HepG2 (cell line): ENCODE results near the gene ABHD4. TPM values are rescaled to one million over a fixed set of nuclear protein-coding genes. Genes with fewer than 3 reads are reported as not detected.

Source experiments
- FOXA1 ChIP-seq, 2 experiments: fragments of 450-650 bp in 1 of 2; sonication (generic) in 1 of 2; formaldehyde crosslinking in 1 of 2; IDR thresholded peaks; 2 replicates each; pipeline versions ENCODE4 v1.4.0 to v1.6.1; 2016 to 2020; ENCODE audit warnings: missing genetic modification reagents in 1 of 2
- GPN1 ChIP-seq: sonication (generic); formaldehyde crosslinking; IDR thresholded peaks from 2 replicates; pipeline ENCODE4 v1.5.1; 2020; ENCODE audit warnings: missing genetic modification reagents, borderline replicate concordance
- HMG20B ChIP-seq: conservative IDR thresholded peaks from 2 replicates; pipeline ENCODE4 v1.6.1; 2016; ENCODE audit warnings: missing genetic modification reagents, missing compliant biosample characterization
- IKZF4 ChIP-seq: sonication (generic); formaldehyde crosslinking; IDR thresholded peaks from 2 replicates; pipeline ENCODE4 v1.5.1; 2020; ENCODE audit warnings: borderline replicate concordance, mild to moderate bottlenecking, low read depth, missing genetic modification reagents; ENCODE audit errors: not compliant biosample characterization
- MAFF ChIP-seq: IDR thresholded peaks from 2 replicates; pipeline ENCODE4 v1.6.1; 2011; ENCODE audit warnings: low read depth, low read length, improper control_type of control experiment
- NFE2L2 ChIP-seq: fragments of 150-350 bp; IDR thresholded peaks from 2 replicates; pipeline ENCODE4 v1.6.1; 2014; ENCODE audit warnings: low read length
- NFKB2 ChIP-seq: sonication (generic); formaldehyde crosslinking; IDR thresholded peaks from 2 replicates; pipeline ENCODE4 v1.4.0; 2020; ENCODE audit warnings: missing genetic modification reagents, borderline replicate concordance
- NFRKB ChIP-seq: fragments of 450-650 bp; IDR thresholded peaks from 2 replicates; pipeline ENCODE4 v1.6.1; 2017
- PTBP1 ChIP-seq: fragments of 200-400 bp; formaldehyde crosslinking; IDR thresholded peaks from 2 replicates; pipeline ENCODE4 v1.6.1; 2018; ENCODE audit warnings: low read length, low read depth; ENCODE audit not compliant: poor library complexity, severe bottlenecking
- SATB2 ChIP-seq: sonication (generic); formaldehyde crosslinking; IDR thresholded peaks from 2 replicates; pipeline ENCODE4 v1.5.0; 2020; ENCODE audit warnings: missing genetic modification reagents
- SRSF9 ChIP-seq: fragments of 200-400 bp; formaldehyde crosslinking; IDR thresholded peaks from 2 replicates; pipeline ENCODE4 v1.6.1; 2018; ENCODE audit warnings: borderline replicate concordance, mild to moderate bottlenecking, low read depth, low read length; ENCODE audit not compliant: insufficient read depth, poor library complexity, severe bottlenecking
- TOPORS ChIP-seq: sonication (generic); formaldehyde crosslinking; IDR thresholded peaks from 2 replicates; pipeline ENCODE4 v1.8.0; 2023; ENCODE audit warnings: mild to moderate bottlenecking, missing genetic modification reagents
- ZNF460 ChIP-seq: sonication (generic); formaldehyde crosslinking; IDR thresholded peaks from 2 replicates; pipeline ENCODE4 v1.5.1; 2020; ENCODE audit warnings: missing genetic modification reagents, mild to moderate bottlenecking, borderline replicate concordance
- ZNF720 ChIP-seq: sonication (generic); formaldehyde crosslinking; IDR thresholded peaks from 2 replicates; pipeline ENCODE4 v1.4.0; 2020; ENCODE audit warnings: missing genetic modification reagents
- ZNF777 ChIP-seq: sonication (generic); formaldehyde crosslinking; IDR thresholded peaks from 2 replicates; pipeline ENCODE4 v1.4.0; 2020; ENCODE audit warnings: missing genetic modification reagents
- ZNF883 ChIP-seq: sonication (generic); formaldehyde crosslinking; IDR thresholded peaks from 2 replicates; pipeline ENCODE4 v1.5.1; 2020; ENCODE audit warnings: mild to moderate bottlenecking, missing genetic modification reagents; ENCODE audit errors: not compliant biosample characterization
- polyA plus RNA-seq, 8 experiments: library from polyadenylated mRNA; depleted of rRNA in 3 of 8; stranded (reverse) in 7 of 8; unstranded in 1 of 8; fragments of >200 nt; fragmentation: Illumina TruSeq in 4 of 8; extraction: Trizol in 4 of 8; gene quantifications; 2 replicates each; pipeline versions ENCODE4 v1.2.1 to v1.2.3, GENCODE V29; 2011 to 2016; ENCODE audit warnings: low read depth in 4 of 8, missing spikeins in 1 of 8, mixed read lengths in 1 of 8; ENCODE audit not compliant: insufficient read depth in 1 of 8
- total RNA-seq, 5 experiments: library from RNA; depleted of rRNA; stranded (reverse); fragments of >200 nt; fragmentation: Illumina TruSeq; extraction: Trizol; gene quantifications; 2 replicates each; pipeline ENCODE4 v1.2.3, GENCODE V29; 2016; ENCODE audit warnings: low read depth in 1 of 5
- TF ChIP-seq, protein P1 (sequence below): sonication (generic); formaldehyde crosslinking; IDR thresholded peaks from 2 replicates; pipeline ENCODE4 v1.4.0; 2020; ENCODE audit warnings: missing genetic modification reagents; ENCODE audit errors: not compliant biosample characterization
- TF ChIP-seq, protein P2 (sequence below): sonication (generic); formaldehyde crosslinking; IDR thresholded peaks from 2 replicates; pipeline ENCODE4 v1.5.1; 2020; ENCODE audit warnings: mild to moderate bottlenecking, missing genetic modification reagents, borderline replicate concordance
- TF ChIP-seq, protein P3 (sequence below): sonication (generic); formaldehyde crosslinking; IDR thresholded peaks from 2 replicates; pipeline ENCODE4 v1.5.0; 2020; ENCODE audit warnings: mild to moderate bottlenecking, missing genetic modification reagents
- TF ChIP-seq, protein P4 (sequence below): sonication (generic); formaldehyde crosslinking; IDR thresholded peaks from 2 replicates; pipeline ENCODE4 v1.4.0; 2020; ENCODE audit warnings: missing genetic modification reagents, mild to moderate bottlenecking, borderline replicate concordance

The ABHD4 gene
- total and polyA plus RNA-seq, 2 of the 13 experiments (the other 11 are each of a cell fraction or from before 2014, with no cell fraction given) = 16.1 to 47.5 TPM

DNA sequence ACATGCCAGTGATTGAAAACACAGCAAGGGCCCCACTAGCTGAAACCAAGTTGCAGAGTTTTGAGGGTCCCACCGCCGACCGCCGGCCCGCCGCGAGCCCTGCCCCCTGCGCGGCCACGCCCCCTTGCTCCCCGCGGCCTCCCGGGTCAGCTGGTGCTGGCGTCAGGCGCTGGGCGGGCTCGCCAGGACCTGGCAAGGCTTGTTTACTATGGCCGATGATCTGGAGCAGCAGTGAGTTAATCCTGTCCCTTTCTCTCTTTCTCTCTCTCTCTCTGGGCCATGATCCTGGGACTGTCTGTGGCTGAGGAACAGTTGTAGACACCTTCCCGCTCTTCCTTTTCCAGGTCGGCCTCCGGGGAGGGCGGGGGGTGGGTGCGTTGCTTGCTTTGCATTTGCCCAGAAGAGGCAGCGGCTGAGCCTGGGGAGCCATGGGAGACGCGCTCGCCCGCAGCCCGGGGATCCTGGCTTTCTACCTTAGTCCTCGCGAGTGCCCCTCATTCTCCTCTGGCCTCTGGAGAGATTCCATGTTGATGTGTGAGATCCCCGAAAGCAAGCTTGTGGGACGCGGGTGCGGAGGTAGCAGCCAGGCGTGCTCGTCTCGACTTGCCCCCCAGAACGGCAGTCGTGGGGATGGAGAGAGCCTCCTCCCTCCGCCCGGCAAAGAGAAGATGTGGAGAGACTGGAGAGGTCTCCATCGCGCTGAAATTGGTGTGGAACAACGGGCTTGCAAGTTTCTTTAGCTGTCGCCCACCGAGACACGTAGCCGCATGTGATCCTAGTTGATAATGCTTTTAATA, at the start of gene ABHD4 (continued):
- TF ChIP-seq ZNF460 (CRISPR knock-in tag) (no peak), NFE2L2 (no peak), MAFF (no peak), ZNF883 (CRISPR knock-in tag) (peak; percentile 67), NFRKB (no peak), ZNF777 (peak; percentile 71), HMG20B (CRISPR knock-in tag) (no peak; the same call in 1 of the 2 replicates), SATB2 (CRISPR knock-in tag) (no peak), SRSF9 (no peak), PTBP1 (peak; percentile 93), FOXA1 (IDR thresholded peaks at IDR 0.05) (no peak), FOXA1 (CRISPR knock-in tag; IDR thresholded peaks at IDR 0.05) (peak; percentile 98), NFKB2 (CRISPR knock-in tag) (peak; percentile 79; the same call in 1 of the 2 replicates), TOPORS (CRISPR knock-in tag) (no peak), ZNF720 (CRISPR knock-in tag) (no peak), GPN1 (no peak), IKZF4 (CRISPR knock-in tag) (peak; percentile 88)
- TF ChIP-seq, protein P1, sequence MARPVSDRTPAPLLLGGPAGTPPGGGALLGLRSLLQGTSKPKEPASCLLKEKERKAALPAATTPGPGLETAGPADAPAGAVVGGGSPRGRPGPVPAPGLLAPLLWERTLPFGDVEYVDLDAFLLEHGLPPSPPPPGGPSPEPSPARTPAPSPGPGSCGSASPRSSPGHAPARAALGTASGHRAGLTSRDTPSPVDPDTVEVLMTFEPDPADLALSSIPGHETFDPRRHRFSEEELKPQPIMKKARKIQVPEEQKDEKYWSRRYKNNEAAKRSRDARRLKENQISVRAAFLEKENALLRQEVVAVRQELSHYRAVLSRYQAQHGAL = no peak
- TF ChIP-seq, protein P2, sequence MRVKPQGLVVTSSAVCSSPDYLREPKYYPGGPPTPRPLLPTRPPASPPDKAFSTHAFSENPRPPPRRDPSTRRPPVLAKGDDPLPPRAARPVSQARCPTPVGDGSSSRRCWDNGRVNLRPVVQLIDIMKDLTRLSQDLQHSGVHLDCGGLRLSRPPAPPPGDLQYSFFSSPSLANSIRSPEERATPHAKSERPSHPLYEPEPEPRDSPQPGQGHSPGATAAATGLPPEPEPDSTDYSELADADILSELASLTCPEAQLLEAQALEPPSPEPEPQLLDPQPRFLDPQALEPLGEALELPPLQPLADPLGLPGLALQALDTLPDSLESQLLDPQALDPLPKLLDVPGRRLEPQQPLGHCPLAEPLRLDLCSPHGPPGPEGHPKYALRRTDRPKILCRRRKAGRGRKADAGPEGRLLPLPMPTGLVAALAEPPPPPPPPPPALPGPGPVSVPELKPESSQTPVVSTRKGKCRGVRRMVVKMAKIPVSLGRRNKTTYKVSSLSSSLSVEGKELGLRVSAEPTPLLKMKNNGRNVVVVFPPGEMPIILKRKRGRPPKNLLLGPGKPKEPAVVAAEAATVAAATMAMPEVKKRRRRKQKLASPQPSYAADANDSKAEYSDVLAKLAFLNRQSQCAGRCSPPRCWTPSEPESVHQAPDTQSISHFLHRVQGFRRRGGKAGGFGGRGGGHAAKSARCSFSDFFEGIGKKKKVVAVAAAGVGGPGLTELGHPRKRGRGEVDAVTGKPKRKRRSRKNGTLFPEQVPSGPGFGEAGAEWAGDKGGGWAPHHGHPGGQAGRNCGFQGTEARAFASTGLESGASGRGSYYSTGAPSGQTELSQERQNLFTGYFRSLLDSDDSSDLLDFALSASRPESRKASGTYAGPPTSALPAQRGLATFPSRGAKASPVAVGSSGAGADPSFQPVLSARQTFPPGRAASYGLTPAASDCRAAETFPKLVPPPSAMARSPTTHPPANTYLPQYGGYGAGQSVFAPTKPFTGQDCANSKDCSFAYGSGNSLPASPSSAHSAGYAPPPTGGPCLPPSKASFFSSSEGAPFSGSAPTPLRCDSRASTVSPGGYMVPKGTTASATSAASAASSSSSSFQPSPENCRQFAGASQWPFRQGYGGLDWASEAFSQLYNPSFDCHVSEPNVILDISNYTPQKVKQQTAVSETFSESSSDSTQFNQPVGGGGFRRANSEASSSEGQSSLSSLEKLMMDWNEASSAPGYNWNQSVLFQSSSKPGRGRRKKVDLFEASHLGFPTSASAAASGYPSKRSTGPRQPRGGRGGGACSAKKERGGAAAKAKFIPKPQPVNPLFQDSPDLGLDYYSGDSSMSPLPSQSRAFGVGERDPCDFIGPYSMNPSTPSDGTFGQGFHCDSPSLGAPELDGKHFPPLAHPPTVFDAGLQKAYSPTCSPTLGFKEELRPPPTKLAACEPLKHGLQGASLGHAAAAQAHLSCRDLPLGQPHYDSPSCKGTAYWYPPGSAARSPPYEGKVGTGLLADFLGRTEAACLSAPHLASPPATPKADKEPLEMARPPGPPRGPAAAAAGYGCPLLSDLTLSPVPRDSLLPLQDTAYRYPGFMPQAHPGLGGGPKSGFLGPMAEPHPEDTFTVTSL (CRISPR knock-in tag) = no peak; the same call in none of the 2 replicates
- TF ChIP-seq, protein P3, sequence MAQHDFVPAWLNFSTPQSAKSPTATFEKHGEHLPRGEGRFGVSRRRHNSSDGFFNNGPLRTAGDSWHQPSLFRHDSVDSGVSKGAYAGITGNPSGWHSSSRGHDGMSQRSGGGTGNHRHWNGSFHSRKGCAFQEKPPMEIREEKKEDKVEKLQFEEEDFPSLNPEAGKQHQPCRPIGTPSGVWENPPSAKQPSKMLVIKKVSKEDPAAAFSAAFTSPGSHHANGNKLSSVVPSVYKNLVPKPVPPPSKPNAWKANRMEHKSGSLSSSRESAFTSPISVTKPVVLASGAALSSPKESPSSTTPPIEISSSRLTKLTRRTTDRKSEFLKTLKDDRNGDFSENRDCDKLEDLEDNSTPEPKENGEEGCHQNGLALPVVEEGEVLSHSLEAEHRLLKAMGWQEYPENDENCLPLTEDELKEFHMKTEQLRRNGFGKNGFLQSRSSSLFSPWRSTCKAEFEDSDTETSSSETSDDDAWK (CRISPR knock-in tag) = no peak
- TF ChIP-seq, protein P4, sequence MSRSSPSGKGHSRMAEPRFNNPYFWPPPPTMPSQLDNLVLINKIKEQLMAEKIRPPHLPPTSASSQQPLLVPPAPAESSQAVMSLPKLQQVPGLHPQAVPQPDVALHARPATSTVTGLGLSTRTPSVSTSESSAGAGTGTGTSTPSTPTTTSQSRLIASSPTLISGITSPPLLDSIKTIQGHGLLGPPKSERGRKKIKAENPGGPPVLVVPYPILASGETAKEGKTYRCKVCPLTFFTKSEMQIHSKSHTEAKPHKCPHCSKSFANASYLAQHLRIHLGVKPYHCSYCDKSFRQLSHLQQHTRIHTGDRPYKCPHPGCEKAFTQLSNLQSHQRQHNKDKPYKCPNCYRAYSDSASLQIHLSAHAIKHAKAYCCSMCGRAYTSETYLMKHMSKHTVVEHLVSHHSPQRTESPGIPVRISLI (CRISPR knock-in tag) = no peak; the same call in 1 of the 2 replicates
